H1 (cell line): ENCODE results near the gene STT3A. TPM values are rescaled to one million over a fixed set of nuclear protein-coding genes. Genes with fewer than 3 reads are reported as not detected.

Source experiments
- CTCF ChIA-PET: fragments of 300-600 bp; sonication (Branson Sonifier 250); formaldehyde crosslinking; loops from one replicate; lab custom pipeline; 2021; ENCODE audit not compliant: partially characterized antibody; lab: Charles Lee
- POLR2A ChIA-PET: fragments of 300-600 bp; sonication (Branson Sonifier 250); formaldehyde crosslinking; loops from one replicate; lab custom pipeline; 2021; ENCODE audit warnings: inconsistent platforms; ENCODE audit not compliant: partially characterized antibody; lab: Charles Lee
- DNase-seq, 2 experiments: peaks; one replicate each; pipeline versions ENCODE4 v3.0.0 to v3.0.0-alpha.2; 2010 to 2022; ENCODE audit warnings: low spot score in 2 of 2, low read depth in 1 of 2, mixed read lengths in 1 of 2
- FAIRE-seq: peaks from 2 replicates; lab custom pipeline; 2011; peaks lifted over from hg19 to GRCh38; lab: Jason Lieb, UNC
- H2AFZ ChIP-seq: 2 replicates; pipeline ENCODE4 v1.8.1; 2012; ENCODE audit warnings: low read length, inconsistent platforms
- H2AK5ac ChIP-seq: 2 replicates; pipeline ENCODE4 v1.6.1; 2013; ENCODE audit warnings: low read depth, low read length
- H2BK120ac ChIP-seq: replicated peaks from 2 replicates; pipeline ENCODE3; 2013; ENCODE audit warnings: low read depth, low read length, inconsistent platforms
- H2BK12ac ChIP-seq: 2 replicates; pipeline ENCODE4 v1.6.1; 2013; ENCODE audit warnings: low read depth, low read length
- H2BK15ac ChIP-seq: 2 replicates; pipeline ENCODE4 v1.6.1; 2013; ENCODE audit warnings: low read length
- H2BK20ac ChIP-seq: 2 replicates; pipeline ENCODE4 v1.6.1; 2013; ENCODE audit warnings: low read length
- H2BK5ac ChIP-seq: 2 replicates; pipeline ENCODE4 v1.6.1; 2013; ENCODE audit warnings: low read depth, low read length
- H3K14ac ChIP-seq: 2 replicates; pipeline ENCODE4 v1.6.1; 2013; ENCODE audit warnings: inconsistent platforms; ENCODE audit not compliant: insufficient read length
- H3K18ac ChIP-seq: 2 replicates; pipeline ENCODE4 v1.6.1; 2013; ENCODE audit warnings: low read length; ENCODE audit errors: extremely low read depth
- H3K23ac ChIP-seq: 2 replicates; pipeline ENCODE4 v1.6.1; 2013; ENCODE audit warnings: inconsistent platforms; ENCODE audit not compliant: insufficient read length
- H3K23me2 ChIP-seq: 2 replicates; pipeline ENCODE4 v1.6.1; 2013; ENCODE audit warnings: low read depth, low read length
- H3K27ac ChIP-seq: 2 replicates; pipeline ENCODE4 v1.6.1; 2011; ENCODE audit warnings: low read depth, low read length, inconsistent platforms
- H3K27me3 ChIP-seq, 4 experiments: replicated peaks in 1 of 4; 1 replicate in 1 of 4; 2 replicates in 3 of 4; pipeline versions ENCODE4 v1.6.1 to v1.8.1; 2011 to 2013; ENCODE audit warnings: low read length in 3 of 4, mild to moderate bottlenecking in 3 of 4, inconsistent platforms in 2 of 4, mixed read lengths in 2 of 4, moderate library complexity in 1 of 4; ENCODE audit not compliant: control insufficient read depth in 3 of 4, insufficient read depth in 3 of 4; ENCODE audit errors: extremely low read depth in 1 of 4
- H3K36me3 ChIP-seq, 4 experiments: 2 replicates each; pipeline versions ENCODE4 v1.6.1 to v1.8.1; 2011 to 2013; ENCODE audit warnings: mild to moderate bottlenecking in 4 of 4, low read length in 3 of 4, moderate library complexity in 2 of 4, control low read depth in 1 of 4, inconsistent platforms in 1 of 4; ENCODE audit not compliant: insufficient read depth in 4 of 4, control insufficient read depth in 2 of 4
- H3K4ac ChIP-seq: replicated peaks from 2 replicates; pipeline ENCODE3; 2013; ENCODE audit warnings: low read length, low read depth, mixed read lengths, inconsistent platforms; ENCODE audit not compliant: insufficient read length
- H3K4me1 ChIP-seq, 4 experiments: replicated peaks in 1 of 4; 1 replicate in 1 of 4; 2 replicates in 3 of 4; pipeline versions ENCODE4 v1.6.1 to v1.8.1; 2011 to 2013; ENCODE audit warnings: low read length in 3 of 4, inconsistent platforms in 2 of 4, mixed read lengths in 1 of 4; ENCODE audit not compliant: insufficient read depth in 4 of 4, control insufficient read depth in 3 of 4
- H3K4me2 ChIP-seq, 2 experiments: 2 replicates each; pipeline versions ENCODE4 v1.6.1 to v1.8.1; 2011 to 2013; ENCODE audit warnings: low read depth in 2 of 2, low read length in 2 of 2, control low read depth in 1 of 2, inconsistent platforms in 1 of 2, mild to moderate bottlenecking in 1 of 2; ENCODE audit not compliant: insufficient read depth in 1 of 2
- H3K4me3 ChIP-seq, 4 experiments: fragments of 200-600, 300-600 bp in 1 of 4; sonication (generic), shearing (Covaris generic), sonication (Bioruptor Twin) in 1 of 4; 2 replicates each; pipeline versions ENCODE4 v1.5.1 to v1.8.1; 2011 to 2016; ENCODE audit warnings: low read length in 4 of 4, low read depth in 3 of 4, control low read depth in 2 of 4, inconsistent platforms in 2 of 4, mild to moderate bottlenecking in 2 of 4, mixed read lengths in 1 of 4, moderate library complexity in 1 of 4; ENCODE audit not compliant: insufficient read depth in 2 of 4; ENCODE audit errors: extremely low read depth in 1 of 4
- H3K56ac ChIP-seq: replicated peaks from 2 replicates; pipeline ENCODE3; 2013; ENCODE audit warnings: low read depth, mild to moderate bottlenecking, mixed read lengths, low read length, inconsistent platforms; ENCODE audit not compliant: insufficient read length
- H3K79me1 ChIP-seq: 2 replicates; pipeline ENCODE4 v1.6.1; 2013; ENCODE audit warnings: low read depth, low read length, control low read depth
- H3K79me2 ChIP-seq, 2 experiments: 2 replicates each; pipeline versions ENCODE4 v1.6.1 to v1.8.1; 2012 to 2013; ENCODE audit warnings: low read length in 2 of 2, mild to moderate bottlenecking in 2 of 2, inconsistent platforms in 1 of 2; ENCODE audit not compliant: insufficient read depth in 2 of 2, control insufficient read depth in 1 of 2
- H3K9ac ChIP-seq, 4 experiments: replicated peaks in 1 of 4; 1 replicate in 1 of 4; 2 replicates in 3 of 4; pipeline versions ENCODE4 v1.6.1 to v1.8.1; 2011 to 2013; ENCODE audit warnings: low read depth in 3 of 4, low read length in 3 of 4, control low read depth in 2 of 4, mild to moderate bottlenecking in 2 of 4, moderate library complexity in 2 of 4, inconsistent platforms in 1 of 4; ENCODE audit errors: extremely low read depth in 1 of 4
- H3K9me3 ChIP-seq, 2 experiments: 2 replicates each; pipeline versions ENCODE4 v1.6.1 to v1.8.1; 2012 to 2013; ENCODE audit warnings: mild to moderate bottlenecking in 2 of 2, moderate library complexity in 2 of 2, control low read depth in 1 of 2, inconsistent platforms in 1 of 2, low read depth in 1 of 2, low read length in 1 of 2, mixed read lengths in 1 of 2; ENCODE audit not compliant: insufficient read depth in 2 of 2
- H4K20me1 ChIP-seq, 2 experiments: replicated peaks in 1 of 2; 2 replicates each; pipeline versions ENCODE3 to v1.8.1; 2011 to 2013; ENCODE audit warnings: inconsistent platforms in 2 of 2, low read length in 2 of 2, mild to moderate bottlenecking in 1 of 2; ENCODE audit not compliant: insufficient read depth in 2 of 2, control insufficient read depth in 1 of 2
- H4K5ac ChIP-seq: 2 replicates; pipeline ENCODE4 v1.6.1; 2013; ENCODE audit warnings: low read length, low read depth, mixed read lengths, inconsistent platforms; ENCODE audit not compliant: insufficient read length
- H4K8ac ChIP-seq: 2 replicates; pipeline ENCODE4 v1.8.0; 2013; ENCODE audit warnings: mild to moderate bottlenecking, moderate library complexity, low read length, inconsistent platforms; ENCODE audit not compliant: insufficient read depth; ENCODE audit errors: extremely low read depth
- H4K91ac ChIP-seq: replicated peaks from 2 replicates; pipeline ENCODE3; 2013; ENCODE audit warnings: low read length, mixed read lengths, inconsistent platforms; ENCODE audit not compliant: insufficient read length
- ASH2L ChIP-seq: fragments of 200-600, 300-600 bp; sonication (generic); IDR thresholded peaks from one replicate; pipeline ENCODE4 v1.7.1; 2017; ENCODE audit warnings: low read length
- CHD2 ChIP-seq: IDR thresholded peaks from 2 replicates; pipeline ENCODE4 v1.6.1; 2012; ENCODE audit warnings: low read length, improper control_type of control experiment
- GABPA ChIP-seq: IDR thresholded peaks from 2 replicates; pipeline ENCODE4 v1.6.1; 2011; ENCODE audit warnings: mild to moderate bottlenecking, low read length, moderate library complexity, borderline replicate concordance; ENCODE audit not compliant: insufficient read depth
- KDM4A ChIP-seq: IDR thresholded peaks from one replicate; pipeline ENCODE4 v1.7.1; 2012; ENCODE audit warnings: low read depth, mild to moderate bottlenecking, moderate library complexity, low read length, inconsistent platforms; ENCODE audit not compliant: severe bottlenecking
- POLR2A ChIP-seq, 2 experiments: IDR thresholded peaks; 1 replicate in 1 of 2; 2 replicates in 1 of 2; pipeline ENCODE4 v1.6.1; 2011; ENCODE audit warnings: low read depth in 2 of 2, low read length in 2 of 2, mild to moderate bottlenecking in 2 of 2; ENCODE audit errors: control extremely low read depth in 1 of 2
- POLR2AphosphoS5 ChIP-seq: IDR thresholded peaks from 2 replicates; pipeline ENCODE4 v1.6.1; 2011; ENCODE audit warnings: low read depth, low read length
- POU5F1 ChIP-seq: IDR thresholded peaks from 2 replicates; pipeline ENCODE4 v1.6.1; 2011; ENCODE audit warnings: low read depth, mild to moderate bottlenecking, low read length, moderate library complexity
- SAP30 ChIP-seq: fragments of 300-600 bp; sonication (generic); IDR thresholded peaks from 2 replicates; pipeline ENCODE4 v1.7.1; 2012; ENCODE audit warnings: low read length, moderate library complexity, mild to moderate bottlenecking, inconsistent platforms; ENCODE audit not compliant: insufficient read depth, insufficient replicate concordance
- SIN3A ChIP-seq, 2 experiments: IDR thresholded peaks in 1 of 2; conservative IDR thresholded peaks in 1 of 2; 2 replicates each; pipeline ENCODE4 v1.6.1; 2011 to 2012; ENCODE audit warnings: low read length in 2 of 2, improper control_type of control experiment in 1 of 2, low read depth in 1 of 2, mild to moderate bottlenecking in 1 of 2
- SP1 ChIP-seq: IDR thresholded peaks from 2 replicates; pipeline ENCODE4 v1.6.1; 2011; ENCODE audit warnings: low read depth, low read length
- TAF7 ChIP-seq: optimal IDR thresholded peaks from 2 replicates; pipeline ENCODE3; 2011; ENCODE audit warnings: low read depth, mild to moderate bottlenecking, inconsistent platforms, low read length, moderate library complexity, borderline replicate concordance
- ZNF274 ChIP-seq: IDR thresholded peaks from 2 replicates; pipeline ENCODE4 v1.7.0; 2012; ENCODE audit warnings: low read length, borderline replicate concordance; ENCODE audit errors: extremely low read depth
- WGBS, 2 experiments: shearing (Covaris generic) in 1 of 2; methylation state at CpG; one replicate each; pipeline versions ENCODE4 v1.1.6 to v1.1.7; 2013 to 2015; ENCODE audit warnings: low lambda C conversion rate in 2 of 2, mixed read lengths in 2 of 2, inconsistent platforms in 1 of 2, low coverage in 1 of 2, missing lambda C conversion rate in 1 of 2; ENCODE audit not compliant: insufficient replicate concordance in 2 of 2, insufficient coverage in 1 of 2, insufficient read length in 1 of 2; ENCODE audit errors: extremely low coverage in 1 of 2, missing lambda C conversion rate in 1 of 2; 5-methylcytosine and 5-hydroxymethylcytosine counted together
- polyA plus RNA-seq, 7 experiments: library from polyadenylated mRNA; depleted of rRNA in 3 of 7; stranded (reverse) in 5 of 7; unstranded in 2 of 7; fragments of >200 nt in 5 of 7; fragments of 200-250 nt in 2 of 7; gene quantifications; 1 replicate in 5 of 7; 2 replicates in 1 of 7; 4 replicates in 1 of 7; pipeline versions ENCODE4 v1.2.1 to v1.2.3, GENCODE V29; 2011 to 2013; ENCODE audit warnings: missing spikeins in 2 of 7, mixed read lengths in 2 of 7
- total RNA-seq: library from RNA; stranded (reverse); fragmentation: NEBNext Ultra II Directional; extraction: Animal tissue kit (Norgen Biotek cat#: 25700); gene quantifications from 2 replicates; pipeline ENCODE4 v1.2.1, GENCODE V29; 2021

STT3A gene
- total and polyA plus RNA-seq, 2 of the 8 experiments (the other 6 are each of a cell fraction or from before 2014, with no cell fraction given) = 173 to 211 TPM

DNA sequence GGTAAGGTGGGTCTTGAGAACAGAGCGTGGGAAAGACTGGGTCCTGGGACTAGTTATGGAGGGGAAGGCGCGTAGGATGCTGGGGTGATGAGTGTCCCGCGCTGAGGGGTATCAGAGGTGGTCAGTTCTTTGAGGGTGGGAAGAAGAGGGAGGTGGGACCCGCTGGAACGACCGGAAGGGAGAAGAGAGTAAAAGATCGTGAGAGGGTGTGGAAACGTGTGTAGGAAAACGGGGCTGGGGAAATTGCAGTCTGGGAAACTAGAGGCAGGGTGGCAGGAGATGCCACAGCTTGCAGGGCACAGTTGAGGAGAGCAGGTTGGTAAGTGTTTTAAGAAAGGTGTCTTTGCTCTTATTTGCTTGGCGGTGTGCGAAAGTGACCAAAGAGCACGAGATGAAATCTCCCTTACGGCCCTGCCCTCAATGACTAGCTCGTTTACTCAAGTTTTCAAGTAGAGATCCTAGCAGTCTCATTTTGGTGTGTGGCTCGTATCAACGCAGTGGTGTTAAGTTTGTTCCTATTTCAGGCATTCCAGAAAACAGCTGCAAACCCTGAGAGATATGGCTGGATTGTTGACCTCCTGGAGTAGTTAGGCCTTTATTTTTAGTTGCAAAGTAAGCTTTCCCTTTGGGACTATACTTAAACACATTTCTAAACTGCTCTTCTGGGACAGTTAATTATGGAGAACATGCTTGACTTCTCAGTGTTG is 615 bp downstream of the STT3A start:
- Histone ChIP-seq H3K14ac (no peak overlapping the region), H3K9ac (peak overlapping the region; percentile 64 to 82 (median 74)), H3K27me3 (no peaks in the 10 kb centered on the region), H3K27ac (peak overlapping the region; percentile 42; the same call in 1 of the 2 replicates), H3K4me1 (peaks cover 0 to 2% (median 0%) of the 10 kb centered on the region in 4 experiments; a peak in 2 of 7 replicates), H4K5ac (peak overlapping the region; percentile 5), H3K79me1 (no peaks in the 10 kb centered on the region; the same call in 1 of the 2 replicates), H3K4ac (no peak overlapping the region), H2AFZ (peak overlapping the region; percentile 59; the same call in 1 of the 2 replicates), H3K79me2 (peaks cover 9 to 41% of the 10 kb centered on the region in 2 experiments; a peak in 3 of 4 replicates), H2BK120ac (no peak overlapping the region), H3K56ac (no peak overlapping the region), H4K91ac (no peak overlapping the region), H4K20me1 (no peaks in the 10 kb centered on the region), H2BK5ac (peak overlapping the region; percentile 86), H3K23ac (no peak overlapping the region), H3K18ac (peak overlapping the region; percentile 91; the same call in 1 of the 2 replicates), H4K8ac (no peak overlapping the region), H3K36me3 (peaks cover 4 to 18% (median 10%) of the 10 kb centered on the region in 4 experiments; a peak in 7 of 8 replicates), H2BK20ac (no peak overlapping the region), H3K9me3 (no peaks in the 10 kb centered on the region), H2BK15ac (no peak overlapping the region), H3K4me3 (peak overlapping the region; percentile 75 to 90 (median 80)), H3K23me2 (peaks cover 11% of the 10 kb centered on the region), H2AK5ac (no peak overlapping the region), H2BK12ac (no peak overlapping the region), H3K4me2 (peak overlapping the region; percentile 78 to 95)
- ChIA-PET CTCF (interaction anchor here (0.6 to 1.0 kb wide), 2 partner anchors 141 kb away, joined by 3 read pairs; no protein-coding TSS in a partner anchor), POLR2A (interaction anchor here (1.0 to 4.3 kb wide), 10 partner anchors 10 to 619 kb away, joined by 3 to 49 read pairs (median 6); partner anchors contain the start of genes CHEK1, EI24, FAM118B and FEZ1)
- WGBS, 2 experiments = 11% methylated on average over 13 of the region's 18 CpGs; no CpG with 5 or more reads in 1 of the 2 experiments
- DNase-seq (no peak), FAIRE-seq (no peak)
- peak; percentile 17 for TF ChIP-seq ASH2L
- TF ChIP-seq KDM4A = peak; percentile 30
- no peak for TF ChIP-seq POU5F1
- no peak for TF ChIP-seq GABPA
- peak; percentile 89 for TF ChIP-seq SAP30
- no peak for TF ChIP-seq POLR2A (IDR thresholded peaks at IDR 0.05; ENCODE audit: control extremely low read depth in 1 of 2, low read depth in 2 of 2, low read length in 2 of 2)
- no peak for TF ChIP-seq CHD2
- TF ChIP-seq POLR2AphosphoS5 = 0 out of 2 replicates have a peak, but pooled peaks have one; percentile 8
- TF ChIP-seq ZNF274 = no peak
- TF ChIP-seq SIN3A (conservative IDR thresholded peaks at IDR 0.05 in 1 of 2, IDR thresholded peaks at IDR 0.05 in 1 of 2; ENCODE audit: low read depth in 1 of 2, low read length in 2 of 2) = peak in 1 of 2 experiments; percentile 1; a peak in 1 of 4 replicates
- TF ChIP-seq SP1 = 0 out of 2 replicates have a peak, but pooled peaks have one; percentile 11
- no peak for TF ChIP-seq TAF7
